Esophagus muscularis mucosa (tissue), 4 donors: Measurements from ENCODE around the gene SLC24A3. TPM values are rescaled to one million over a fixed set of nuclear protein-coding genes. Genes with fewer than 3 reads are reported as not detected.

Experiments
- DNase-seq: peaks from one replicate; pipeline ENCODE4 v3.0.0-alpha.2; 2017; ENCODE audit errors: extremely low spot score
- H3K27ac ChIP-seq, 4 donors: fragments of 200-600 bp; sonication (generic); replicated peaks in 1 of 4; 1 replicate in 3 of 4; 2 replicates in 1 of 4; pipeline ENCODE4 v1.5.1; 2016 to 2019; ENCODE audit warnings: mild to moderate bottlenecking in 1 of 4
- H3K27me3 ChIP-seq, 4 donors: fragments of 200-600 bp; sonication (generic); one replicate each; pipeline versions ENCODE4 v1.5.1 to v1.6.0; 2016 to 2019
- H3K36me3 ChIP-seq, 4 donors: fragments of 200-600 bp; sonication (generic); one replicate each; pipeline ENCODE4 v1.5.1; 2016 to 2019
- H3K4me1 ChIP-seq, 4 donors: fragments of 200-600 bp; sonication (generic); one replicate each; pipeline ENCODE4 v1.5.1; 2016 to 2019
- H3K4me3 ChIP-seq, 4 donors: fragments of 200-600 bp; sonication (generic); 1 replicate in 2 of 4; 2 replicates in 2 of 4; pipeline ENCODE4 v1.5.1; 2016 to 2019; ENCODE audit warnings: mild to moderate bottlenecking in 4 of 4, moderate library complexity in 1 of 4
- H3K9me3 ChIP-seq, 4 donors: fragments of 200-600 bp; sonication (generic); 1 replicate in 3 of 4; 2 replicates in 1 of 4; pipeline ENCODE4 v1.5.1; 2016 to 2019
- CTCF ChIP-seq, 3 experiments: fragments of 200-600 bp in 2 of 3; fragments of 450-650 bp in 1 of 3; sonication (generic) in 2 of 3; IDR thresholded peaks; one replicate each; pipeline ENCODE4 v1.5.1; 2017 to 2019; ENCODE audit warnings: antibody characterized with exemption in 3 of 3, mild to moderate bottlenecking in 2 of 3, moderate library complexity in 1 of 3
- EP300 ChIP-seq: sonication (generic); formaldehyde crosslinking; IDR thresholded peaks from one replicate; pipeline ENCODE4 v1.6.1; 2017; ENCODE audit warnings: antibody characterized with exemption
- POLR2A ChIP-seq: fragments of 450-650 bp; IDR thresholded peaks from one replicate; pipeline ENCODE4 v1.6.1; 2017; ENCODE audit warnings: antibody characterized with exemption, moderate library complexity, mild to moderate bottlenecking, low read depth
- POLR2AphosphoS5 ChIP-seq, 2 donors: sonication (generic); formaldehyde crosslinking; IDR thresholded peaks; one replicate each; pipeline ENCODE4 v1.6.1; 2017; ENCODE audit warnings: antibody characterized with exemption in 2 of 2
- WGBS: methylation state at CpG from one replicate; pipeline ENCODE4 v1.1.5; 2018; 5-methylcytosine and 5-hydroxymethylcytosine counted together
- intact Hi-C: fragments of 100-400 bp; cut with DNase I; formaldehyde crosslinking; loops from one replicate; pipeline ENCODE4 v1.15.1; 2023
- total RNA-seq, 4 donors: library from RNA; depleted of rRNA; stranded (reverse); fragments of >200 nt; gene quantifications; one replicate each; pipeline versions ENCODE4 v1.1.0 to v1.2.1, GENCODE V29; 2016

SLC24A3 gene
- total RNA-seq, 4 donors from 2014 or later = 4.6 to 11.5 (median 6.6) TPM

DNA sequence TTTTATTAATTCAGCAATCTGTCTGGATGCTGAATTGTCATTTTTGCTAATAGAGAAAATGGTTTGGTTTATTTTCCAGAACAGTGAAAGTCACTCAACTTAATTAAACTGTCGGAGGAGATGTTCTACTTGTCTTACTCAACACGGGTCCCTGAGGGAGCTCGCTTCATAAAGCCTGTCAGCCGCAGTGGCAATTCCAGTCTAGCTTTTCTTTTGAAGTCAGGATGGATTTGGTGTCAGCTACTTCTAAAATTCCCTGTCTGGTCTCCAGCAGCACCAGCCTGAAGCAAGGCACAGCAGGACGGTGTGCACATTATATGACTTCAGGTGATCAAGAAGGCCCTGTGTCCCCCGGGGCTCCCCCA lies 261.5 kb downstream of the SLC24A3 start:
- 81% methylated on average over 6 of the region's 6 CpGs for WGBS
- TF ChIP-seq EP300 (no peak), POLR2A (no peak), POLR2AphosphoS5 (IDR thresholded peaks at IDR 0.05) (no peak), CTCF (IDR thresholded peaks at IDR 0.05) (no peak)
- no peak for DNase-seq
- H3K4me3 ChIP-seq = no peak overlapping the region
- H3K36me3 ChIP-seq = no peaks in the 10 kb centered on the region
- intact Hi-C loops = no loop called here
- no peaks in the 10 kb centered on the region for H3K9me3 ChIP-seq
- no peaks in the 10 kb centered on the region for H3K27me3 ChIP-seq
- H3K27ac ChIP-seq = no peak overlapping the region
- no peaks in the 10 kb centered on the region for H3K4me1 ChIP-seq

- WGBS = 90% methylated on average over 4 of the region's 5 CpGs
- TF ChIP-seq POLR2AphosphoS5 (IDR thresholded peaks at IDR 0.05) (no peak), CTCF (IDR thresholded peaks at IDR 0.05) (no peak), POLR2A (no peak), EP300 (no peak)
- intact Hi-C loops = no loop called here
- no peak for DNase-seq
- no peak overlapping the region for H3K4me3 ChIP-seq
- no peaks in the 10 kb centered on the region for H3K9me3 ChIP-seq
- no peaks in the 10 kb centered on the region for H3K27me3 ChIP-seq
- no peaks in the 10 kb centered on the region for H3K4me1 ChIP-seq
- H3K36me3 ChIP-seq = no peaks in the 10 kb centered on the region
- H3K27ac ChIP-seq = no peak overlapping the region
These were observed 266.0 kb downstream of the SLC24A3 start for GRCh38 chr20:19478320-19478895.

GRCh38 chr20:19482726-19483125 lies 270.3 kb downstream of the SLC24A3 start:
- WGBS = 88% methylated on average over 2 of the region's 2 CpGs
- Histone ChIP-seq H3K36me3 (no peaks in the 10 kb centered on the region), H3K27ac (no peak overlapping the region), H3K4me3 (no peak overlapping the region), H3K27me3 (no peaks in the 10 kb centered on the region), H3K4me1 (no peaks in the 10 kb centered on the region), H3K9me3 (no peaks in the 10 kb centered on the region)
- TF ChIP-seq POLR2A = no peak
- TF ChIP-seq EP300 = no peak
- TF ChIP-seq POLR2AphosphoS5 (IDR thresholded peaks at IDR 0.05) = no peak
- TF ChIP-seq CTCF (IDR thresholded peaks at IDR 0.05) = no peak
- DNase-seq = no peak
- intact Hi-C loops = no loop called here

GRCh38 chr20:19483309-19483708 lies 270.9 kb downstream of the SLC24A3 start:
- DNase-seq = no peak
- intact Hi-C loops = no loop called here
- TF ChIP-seq POLR2AphosphoS5 (IDR thresholded peaks at IDR 0.05) = no peak
- TF ChIP-seq EP300 = no peak
- TF ChIP-seq POLR2A = no peak
- no peak for TF ChIP-seq CTCF (IDR thresholded peaks at IDR 0.05)
- Histone ChIP-seq H3K27me3 (no peaks in the 10 kb centered on the region), H3K9me3 (no peaks in the 10 kb centered on the region), H3K27ac (no peak overlapping the region), H3K36me3 (no peaks in the 10 kb centered on the region), H3K4me3 (no peak overlapping the region), H3K4me1 (no peaks in the 10 kb centered on the region)

DNA sequence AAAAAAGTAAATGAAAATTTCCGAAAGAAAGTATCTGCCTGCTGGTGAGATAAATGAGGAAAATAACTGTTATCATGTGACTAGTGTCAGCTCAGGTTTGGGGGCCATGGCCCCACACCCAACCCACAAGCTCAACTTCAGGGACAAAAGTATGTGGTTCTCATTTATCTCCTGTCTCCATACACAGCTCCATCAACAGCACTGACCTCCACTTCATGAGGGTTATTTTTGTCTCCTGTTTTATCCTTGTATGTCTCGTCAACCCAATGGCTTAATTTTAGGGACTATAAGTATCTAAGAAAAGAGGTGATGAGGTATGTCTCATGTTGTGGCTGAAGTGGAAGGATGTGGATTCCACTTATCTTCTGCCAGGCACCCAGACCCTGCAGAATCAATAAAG lies 274.0 kb downstream of the SLC24A3 start:
- H3K4me1 ChIP-seq = no peaks in the 10 kb centered on the region
- H3K27me3 ChIP-seq = no peaks in the 10 kb centered on the region
- WGBS = 91% methylated on average over 2 of the region's 2 CpGs
- no peaks in the 10 kb centered on the region for H3K9me3 ChIP-seq
- no peak for DNase-seq
- intact Hi-C loops = no loop called here
- TF ChIP-seq POLR2A (no peak), POLR2AphosphoS5 (IDR thresholded peaks at IDR 0.05) (no peak), EP300 (no peak), CTCF (IDR thresholded peaks at IDR 0.05) (no peak)
- no peak overlapping the region for H3K4me3 ChIP-seq
- H3K36me3 ChIP-seq = no peaks in the 10 kb centered on the region
- H3K27ac ChIP-seq = no peak overlapping the region
